Parathyroid adenoma (tissue), 2 donors: ENCODE measurements around the gene ITPKC.
A peak's percentile ranks its signal among the peaks of the same experiment; 100 is the strongest.

Experiments
- H2AFZ ChIP-seq: fragments of 300-600 bp; sonication (generic); one replicate; pipeline ENCODE4 v1.7.0; 2017; ENCODE audit warnings: antibody characterized with exemption, mild to moderate bottlenecking
- H3K27ac ChIP-seq: fragments of 300-600 bp; sonication (generic); one replicate; pipeline ENCODE4 v1.7.0; 2017
- H3K27me3 ChIP-seq: fragments of 300-600 bp; sonication (generic); one replicate; pipeline ENCODE4 v1.7.0; 2017; ENCODE audit warnings: low read length; ENCODE audit not compliant: control insufficient read depth, insufficient read depth
- H3K36me3 ChIP-seq: fragments of 300-600 bp; sonication (generic); one replicate; pipeline ENCODE4 v1.7.0; 2017; ENCODE audit warnings: low read length; ENCODE audit not compliant: control insufficient read depth, insufficient read depth
- H3K4me1 ChIP-seq: fragments of 300-600 bp; sonication (generic); one replicate; pipeline ENCODE4 v1.7.0; 2017; ENCODE audit warnings: control low read depth
- H3K4me2 ChIP-seq: fragments of 300-600 bp; sonication (generic); one replicate; pipeline ENCODE4 v1.7.0; 2017; ENCODE audit warnings: low read length
- H3K4me3 ChIP-seq: fragments of 300-600 bp; sonication (generic); one replicate; pipeline ENCODE4 v1.7.0; 2017; ENCODE audit warnings: low read depth, low read length
- H3K79me2 ChIP-seq: fragments of 300-600 bp; sonication (generic); one replicate; pipeline ENCODE4 v1.7.0; 2017; ENCODE audit warnings: control low read depth
- H3K9ac ChIP-seq: fragments of 300-600 bp; sonication (generic); one replicate; pipeline ENCODE4 v1.7.0; 2017; ENCODE audit warnings: mild to moderate bottlenecking
- H3K9me3 ChIP-seq: fragments of 300-600 bp; sonication (generic); one replicate; pipeline ENCODE4 v1.7.0; 2017; ENCODE audit warnings: low read length; ENCODE audit not compliant: control insufficient read depth
- CTCF ChIP-seq: fragments of 300-600 bp; sonication (generic); IDR thresholded peaks from one replicate; pipeline ENCODE4 v1.7.0; 2017; ENCODE audit warnings: antibody characterized with exemption, mild to moderate bottlenecking
- donor health status: primary hyperparathyroidism.

ITPKC gene

DNA sequence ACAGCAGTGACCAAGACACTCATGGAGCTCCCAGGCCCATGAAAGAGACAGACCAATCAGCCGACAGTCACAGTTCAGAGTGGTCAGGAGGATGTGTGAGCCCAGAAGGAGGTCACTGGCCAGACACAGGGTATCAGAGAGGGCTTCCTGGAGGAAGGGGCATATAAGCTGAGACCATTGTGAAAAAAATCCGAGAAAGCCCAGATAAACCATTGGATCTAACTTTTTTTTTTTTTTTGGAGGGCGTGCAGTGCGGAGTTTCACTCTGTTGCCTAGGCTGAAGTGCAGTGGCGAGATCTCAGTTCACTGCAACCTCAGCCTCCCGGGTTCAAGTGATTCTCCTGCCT lies 4.2 kb downstream of the ITPKC start:
- Histone ChIP-seq H2AFZ (no peak overlapping the region), H3K27me3 (no peaks in the 10 kb centered on the region), H3K4me3 (no peak overlapping the region), H3K4me1 (peaks cover 16% of the 10 kb centered on the region), H3K9ac (no peak overlapping the region), H3K27ac (peak overlapping the region; percentile 87), H3K4me2 (no peak overlapping the region), H3K9me3 (no peaks in the 10 kb centered on the region), H3K79me2 (peaks cover 55% of the 10 kb centered on the region), H3K36me3 (no peaks in the 10 kb centered on the region)
- TF ChIP-seq CTCF = no peak

DNA sequence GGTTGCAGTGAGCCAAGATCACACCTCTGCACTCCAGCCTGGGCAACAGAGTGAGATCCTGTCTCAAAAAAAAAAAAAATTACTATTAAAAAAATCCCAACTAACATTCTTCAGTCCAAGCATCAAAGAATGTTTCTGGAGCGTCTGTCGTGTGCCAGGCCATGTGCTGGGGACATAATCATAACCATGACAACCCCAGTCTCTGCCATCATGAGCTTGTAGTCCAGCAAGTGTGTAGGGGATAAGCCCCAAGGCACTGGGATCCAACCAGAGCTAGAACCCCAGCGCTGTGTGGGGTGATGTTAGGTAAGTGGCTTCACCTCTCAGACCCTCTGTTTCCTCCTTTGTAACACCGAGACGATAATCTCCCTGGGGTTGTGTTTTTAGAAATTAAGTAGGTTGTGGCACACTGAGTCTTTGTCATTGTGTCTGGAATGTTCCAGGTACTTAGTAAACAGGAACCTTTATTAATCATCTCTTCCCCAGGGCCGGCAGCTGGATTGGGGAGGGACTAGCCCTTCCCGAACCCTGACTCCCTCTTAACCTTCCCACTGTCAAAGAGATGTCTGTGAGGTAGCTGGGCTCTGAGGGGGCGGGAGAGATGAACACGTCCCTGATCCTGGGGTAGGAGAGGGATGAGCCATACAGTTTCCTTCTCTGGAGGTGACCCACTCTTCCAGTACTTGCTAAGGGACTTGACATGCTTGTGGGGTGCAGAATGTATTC lies 5.2 kb downstream of the ITPKC start:
- Histone ChIP-seq H3K4me1 (peaks cover 12% of the 10 kb centered on the region), H3K79me2 (peaks cover 52% of the 10 kb centered on the region), H3K27ac (no peak overlapping the region), H3K4me2 (no peak overlapping the region), H2AFZ (no peak overlapping the region), H3K4me3 (no peak overlapping the region), H3K9me3 (no peaks in the 10 kb centered on the region), H3K36me3 (no peaks in the 10 kb centered on the region), H3K9ac (no peak overlapping the region), H3K27me3 (no peaks in the 10 kb centered on the region)
- no peak for TF ChIP-seq CTCF

DNA sequence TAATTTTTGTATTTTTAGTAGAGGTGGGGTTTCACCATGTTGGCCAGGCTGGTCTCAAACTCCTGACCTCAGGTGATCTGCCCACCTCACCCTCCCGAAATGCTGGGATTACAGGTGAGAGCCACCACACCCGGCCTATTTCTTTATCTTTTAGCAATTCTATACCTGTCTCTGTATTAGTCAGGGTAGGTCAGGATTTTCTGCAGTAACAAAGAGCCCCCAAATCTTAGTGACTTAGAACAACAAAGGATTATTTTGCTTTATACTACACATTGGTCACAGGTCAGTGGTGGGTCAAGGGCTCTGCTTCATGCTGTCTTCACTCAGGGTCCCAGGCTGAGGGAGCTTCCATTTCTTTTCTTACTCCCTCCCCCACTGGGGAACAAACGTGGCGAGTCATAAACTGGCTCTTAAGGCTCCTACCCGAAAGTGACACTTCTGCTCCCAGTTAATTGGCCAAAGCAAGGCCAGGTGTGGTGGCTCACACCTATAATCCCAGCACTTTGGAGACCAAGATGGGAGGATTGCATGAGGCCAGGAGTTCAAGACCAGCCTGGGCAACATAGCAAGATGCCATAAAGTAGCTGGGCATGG lies 6.8 kb downstream of the ITPKC start:
- peaks cover 12% of the 10 kb centered on the region for H3K4me1 ChIP-seq
- H3K27me3 ChIP-seq = no peaks in the 10 kb centered on the region
- H3K9me3 ChIP-seq = no peaks in the 10 kb centered on the region
- H3K9ac ChIP-seq = no peak overlapping the region
- no peak overlapping the region for H3K4me2 ChIP-seq
- peaks cover 47% of the 10 kb centered on the region for H3K79me2 ChIP-seq
- H3K27ac ChIP-seq = no peak overlapping the region
- H2AFZ ChIP-seq = no peak overlapping the region
- H3K36me3 ChIP-seq = no peaks in the 10 kb centered on the region
- H3K4me3 ChIP-seq = no peak overlapping the region
- TF ChIP-seq CTCF = no peak

DNA sequence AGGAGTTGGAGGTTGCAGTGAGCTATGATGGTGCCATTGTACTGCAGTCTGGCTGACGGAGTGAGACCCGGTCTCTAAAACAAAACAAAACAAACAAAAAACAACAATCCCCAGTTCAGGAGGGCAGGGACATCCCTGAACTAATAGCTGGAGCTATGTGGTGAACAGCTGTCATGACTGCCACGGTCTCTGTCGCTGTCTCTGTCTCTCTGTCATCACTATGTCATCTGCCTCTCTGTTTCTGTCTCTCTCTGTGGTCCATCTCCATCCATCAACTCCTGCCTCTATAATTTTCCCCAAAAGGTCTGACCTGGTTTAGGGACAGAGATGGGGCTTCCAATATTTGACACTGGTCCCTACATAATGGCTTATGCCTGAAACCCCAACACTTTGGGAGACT lies 7.4 kb downstream of the ITPKC start:
- Histone ChIP-seq H3K36me3 (no peaks in the 10 kb centered on the region), H3K27me3 (no peaks in the 10 kb centered on the region), H3K4me2 (no peak overlapping the region), H3K27ac (no peak overlapping the region), H3K4me3 (no peak overlapping the region), H3K79me2 (peaks cover 47% of the 10 kb centered on the region), H3K4me1 (peaks cover 10% of the 10 kb centered on the region), H3K9me3 (no peaks in the 10 kb centered on the region), H2AFZ (no peak overlapping the region), H3K9ac (no peak overlapping the region)
- TF ChIP-seq CTCF = no peak

DNA sequence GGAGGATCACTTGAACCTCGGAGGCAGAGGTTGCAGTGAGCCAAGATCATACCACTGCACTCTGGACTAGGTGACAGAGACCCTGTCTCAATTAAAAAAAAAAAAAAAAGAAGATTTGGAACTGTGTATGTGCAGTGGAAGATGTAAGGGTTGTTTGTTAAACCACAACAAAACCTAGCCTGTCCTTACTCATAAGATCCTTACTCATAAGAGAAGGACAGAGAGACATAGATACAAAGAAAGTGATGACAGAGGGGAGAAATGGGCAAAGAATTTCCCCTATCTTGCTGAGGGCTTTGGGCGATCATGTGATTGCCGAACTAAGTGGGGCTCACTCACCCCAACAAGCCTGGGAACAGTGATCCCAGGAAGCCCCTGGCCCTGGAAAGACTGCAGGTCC lies 7.9 kb downstream of the ITPKC start:
- Histone ChIP-seq H3K27ac (no peak overlapping the region), H3K4me1 (peaks cover 5% of the 10 kb centered on the region), H3K27me3 (no peaks in the 10 kb centered on the region), H3K4me2 (no peak overlapping the region), H3K9ac (no peak overlapping the region), H3K36me3 (no peaks in the 10 kb centered on the region), H3K79me2 (peaks cover 42% of the 10 kb centered on the region), H3K4me3 (no peak overlapping the region), H2AFZ (no peak overlapping the region), H3K9me3 (no peaks in the 10 kb centered on the region)
- no peak for TF ChIP-seq CTCF
